Adrenal gland (tissue), 5 donors: ENCODE data around the gene TAC4.

Experiments used
- CTCF ChIP-seq, 6 experiments: fragments of 450-650 bp in 4 of 6; fragments of 200-600 bp in 2 of 6; sonication (generic) in 1 of 6; IDR thresholded peaks; 1 replicate in 5 of 6; 2 replicates in 1 of 6; pipeline versions ENCODE4 v1.5.1 to v1.8.0; 2016 to 2021; ENCODE audit warnings: antibody characterized with exemption in 6 of 6, mild to moderate bottlenecking in 2 of 6, moderate library complexity in 1 of 6
- POLR2A ChIP-seq, 2 donors: fragments of 450-650 bp; IDR thresholded peaks; one replicate each; pipeline ENCODE4 v1.6.1; 2017; ENCODE audit warnings: antibody characterized with exemption in 2 of 2, mild to moderate bottlenecking in 2 of 2, moderate library complexity in 1 of 2
- donor health status: DM: no; HTN: no; CAD: no.

- TF ChIP-seq POLR2A (IDR thresholded peaks at IDR 0.05) (no peak), CTCF (IDR thresholded peaks at IDR 0.05) (no peak)
These were observed 3.0 kb upstream of the TAC4 start for GRCh38 chr17:49850772-49851386.
